Measurements from ENCODE around the gene MRFAP1L1. TPM values are rescaled to one million over a fixed set of nuclear protein-coding genes. Genes with fewer than 3 reads are reported as not detected.

MRFAP1L1 gene
- total RNA-seq, 1 experiment from 2014 or later, result 57.7 TPM

- Histone ChIP-seq H3K27me3 (ENCODE audit: insufficient read depth, low read length) (no peaks in the 10 kb centered on the region), H3K27ac (ENCODE audit: insufficient read length, low read depth, low read length) (no peak overlapping the region), H3K4me1 (ENCODE audit: insufficient read depth, low read length) (no peaks in the 10 kb centered on the region), H3K4me2 (ENCODE audit: insufficient read depth, insufficient read length, low read length) (no peak overlapping the region), H2BK5ac (ENCODE audit: insufficient read length, low read length) (no peak overlapping the region), H2AK5ac (ENCODE audit: insufficient read length, low read length) (no peak overlapping the region), H3K79me2 (ENCODE audit: insufficient read depth, low read length) (no peaks in the 10 kb centered on the region), H3K14ac (ENCODE audit: insufficient read depth, low read length) (no peak overlapping the region; the same call in 1 of the 2 replicates), H2AFZ (ENCODE audit: low read length) (no peak overlapping the region), H4K8ac (replicated peaks; ENCODE audit: insufficient read length, low read depth, low read length) (no peak overlapping the region), H2BK15ac (ENCODE audit: low read depth, low read length) (no peak overlapping the region), H2BK20ac (ENCODE audit: low read depth, low read length, poor library complexity, severe bottlenecking) (no peak overlapping the region), H3K23me2 (ENCODE audit: insufficient read length, low read depth, low read length, poor library complexity, severe bottlenecking) (no peaks in the 10 kb centered on the region), H4K91ac (ENCODE audit: insufficient read length, low read depth, low read length) (no peak overlapping the region), H3K79me1 (ENCODE audit: insufficient read depth, low read depth, low read length, poor library complexity, severe bottlenecking) (no peaks in the 10 kb centered on the region), H3K9ac (ENCODE audit: extremely low read depth, insufficient read length, low read length) (no peak overlapping the region), H2BK120ac (ENCODE audit: low read depth, low read length, poor library complexity, severe bottlenecking) (no peak overlapping the region), H3K9me3 (ENCODE audit: control insufficient read depth, low read depth, low read length) (no peaks in the 10 kb centered on the region), H2BK12ac (ENCODE audit: insufficient read length, low read depth, low read length) (no peak overlapping the region), H3K56ac (ENCODE audit: insufficient read length, low read depth, low read length) (no peak overlapping the region), H3K23ac (ENCODE audit: insufficient read length, low read depth, low read length) (no peak overlapping the region), H4K5ac (ENCODE audit: insufficient read length, low read depth, low read length) (no peak overlapping the region), H3K4ac (ENCODE audit: low read depth, low read length) (no peak overlapping the region), H4K20me1 (ENCODE audit: control insufficient read depth, insufficient read depth, insufficient read length) (peaks cover 2% of the 10 kb centered on the region), H3T11ph (ENCODE audit: low read length) (no peak overlapping the region), H3K18ac (ENCODE audit: insufficient read length, low read depth, low read length) (no peak overlapping the region)
- H3K27ac Mint-ChIP-seq, result no peak overlapping the region
- H3K4me3 Mint-ChIP-seq, result no peak overlapping the region
- H3K4me1 Mint-ChIP-seq, result 0 out of 4 replicates have a peak, but pooled peaks cover 0 to 5% of the 10 kb centered on the region in 2 experiments
- H3K27me3 Mint-ChIP-seq (ENCODE audit: low read depth), result peaks cover 1% of the 10 kb centered on the region
- H3K9me3 Mint-ChIP-seq, result peaks cover 6 to 8% of the 10 kb centered on the region in 2 experiments; a peak in 2 of 5 replicates
- WGBS (ENCODE audit: extremely low coverage, insufficient read length, low lambda C conversion rate), result no CpG with 5 or more reads among the region's 11 CpGs
- no peak for DNase-seq
- H3K36me3 Mint-ChIP-seq (ENCODE audit: insufficient read depth in 1 of 3, low read depth in 3 of 3), result no peaks in the 10 kb centered on the region; a peak in 1 of 7 replicates
- TF ChIP-seq CTCF (conservative IDR thresholded peaks at IDR 0.05), result no peak
Measured at GRCh38 chr4:6742989-6743388, 33.3 kb upstream of the MRFAP1L1 start.
